ENCODE measurements around the gene COG5. TPM values are rescaled to one million over a fixed set of nuclear protein-coding genes. Genes with fewer than 3 reads are reported as not detected.
A peak's percentile ranks its signal among the peaks of the same experiment; 100 is the strongest.

The COG5 gene
- total RNA-seq, 2 experiments from 2014 or later, result 37.6 to 40.3 TPM

- H3K9me3 Mint-ChIP-seq, result peaks cover 5% of the 10 kb centered on the region
- CTCF ChIA-PET, result no interaction called here
These were observed 217.8 kb downstream of the COG5 start for GRCh38 chr7:107345898-107346297.

GRCh38 chr7:107344799-107345198, 218.9 kb downstream of the COG5 start:
- ChIA-PET POLR2A (interaction anchor here (0.6 kb wide), 1 partner anchor 229 kb away, joined by 3 read pairs; no protein-coding TSS in a partner anchor), CTCF (interaction anchor here (1.4 kb wide), 1 partner anchor 15 kb away, joined by 3 read pairs; no protein-coding TSS in a partner anchor)
- no peak overlapping the region for H3K4me3 Mint-ChIP-seq
- peaks cover 20% of the 10 kb centered on the region for H3K36me3 Mint-ChIP-seq (ENCODE audit: low read depth)
- DNase-seq (no peak), ATAC-seq (no peak)
- intact Hi-C loops (cut with micrococcal nuclease), result no loop called here
- no peaks in the 10 kb centered on the region for H3K4me1 Mint-ChIP-seq (ENCODE audit: low read depth)
- TF ChIP-seq CTCF (IDR thresholded peaks at IDR 0.05), result no peak
- no peaks in the 10 kb centered on the region for H3K27me3 Mint-ChIP-seq
- H3K27ac Mint-ChIP-seq, result no peak overlapping the region
- H3K9me3 Mint-ChIP-seq, result peaks cover 5% of the 10 kb centered on the region

More at GRCh38 chr7:107345898-107346297, 217.8 kb downstream of the COG5 start:
- intact Hi-C loops (cut with micrococcal nuclease), result no loop called here
- Mint-ChIP-seq H3K27ac (no peak overlapping the region), H3K27me3 (no peaks in the 10 kb centered on the region), H3K36me3 (ENCODE audit: low read depth) (peaks cover 21% of the 10 kb centered on the region), H3K4me1 (ENCODE audit: low read depth) (no peaks in the 10 kb centered on the region), H3K4me3 (no peak overlapping the region)
- POLR2A ChIA-PET, result no interaction called here
- ATAC-seq, result no peak
- no peak for TF ChIP-seq CTCF (IDR thresholded peaks at IDR 0.05)
- DNase-seq, result no peak

- ChIA-PET CTCF (interaction anchor here (1.4 kb wide), 1 partner anchor 15 kb away, joined by 3 read pairs; no protein-coding TSS in a partner anchor), POLR2A (no interaction called here)
- intact Hi-C loops (cut with micrococcal nuclease), result no loop called here
- Mint-ChIP-seq H3K27ac (no peak overlapping the region), H3K27me3 (no peaks in the 10 kb centered on the region), H3K9me3 (peaks cover 5% of the 10 kb centered on the region), H3K4me3 (no peak overlapping the region), H3K36me3 (ENCODE audit: low read depth) (peaks cover 20% of the 10 kb centered on the region), H3K4me1 (ENCODE audit: low read depth) (peaks cover 2% of the 10 kb centered on the region)
- no peak for TF ChIP-seq CTCF (IDR thresholded peaks at IDR 0.05)
- DNase-seq (no peak), ATAC-seq (no peak)
These were observed 219.4 kb downstream of the COG5 start for GRCh38 chr7:107344286-107344685.

- Mint-ChIP-seq H3K36me3 (ENCODE audit: low read depth) (peaks cover 16% of the 10 kb centered on the region), H3K9me3 (peaks cover 5% of the 10 kb centered on the region), H3K4me3 (no peak overlapping the region), H3K27ac (no peak overlapping the region), H3K27me3 (no peaks in the 10 kb centered on the region), H3K4me1 (ENCODE audit: low read depth) (peaks cover 5% of the 10 kb centered on the region)
- ATAC-seq (no peak), DNase-seq (no peak)
- POLR2A ChIA-PET, result no interaction called here
- TF ChIP-seq CTCF (IDR thresholded peaks at IDR 0.05), result no peak
- CTCF ChIA-PET, result interaction anchor here (0.9 to 1.0 kb wide), 2 partner anchors 125 to 387 kb away, joined by 3 read pairs; no protein-coding TSS in a partner anchor
- intact Hi-C loops (cut with micrococcal nuclease), result no loop called here
These were observed 225.6 kb downstream of the COG5 start for GRCh38 chr7:107338080-107338479.

- ATAC-seq (no peak), DNase-seq (no peak)
- H3K36me3 Mint-ChIP-seq (ENCODE audit: low read depth), result peaks cover 6% of the 10 kb centered on the region
- peaks cover 15% of the 10 kb centered on the region for H3K4me1 Mint-ChIP-seq (ENCODE audit: low read depth)
- POLR2A ChIA-PET, result no interaction called here
- peak overlapping the region; percentile 44 for H3K27ac Mint-ChIP-seq
- H3K4me3 Mint-ChIP-seq, result peak overlapping the region; percentile 35
- no peaks in the 10 kb centered on the region for H3K9me3 Mint-ChIP-seq
- TF ChIP-seq CTCF (IDR thresholded peaks at IDR 0.05), result no peak
- CTCF ChIA-PET, result no interaction called here
- intact Hi-C loops (cut with micrococcal nuclease), result no loop called here
- no peaks in the 10 kb centered on the region for H3K27me3 Mint-ChIP-seq
These were observed 231.0 kb downstream of the COG5 start for GRCh38 chr7:107332488-107333269.
